OCI-LY7 (cell line): ENCODE measurements around the gene PXDN. TPM values are rescaled to one million over a fixed set of nuclear protein-coding genes. Genes with fewer than 3 reads are reported as not detected.
"Not testable (repeated sequence)": the region's sequence is repeated elsewhere in the genome, so short reads cannot be mapped to it uniquely, and the experiment has no call there.

Experiments
- BruUV-seq: library from RNA; stranded (reverse); fragments of 400-500 nt; replicated peaks from 2 replicates; lab custom pipeline; 2021; lab: Mats Ljungman, UMichigan
- CTCF ChIA-PET: fragments of 300-600 bp; sonication (Branson Sonifier 250); formaldehyde crosslinking; loops from one replicate; lab custom pipeline; 2022; ENCODE audit warnings: antibody characterized with exemption; ENCODE audit not compliant: unreplicated experiment; lab: Charles Lee
- POLR2A ChIA-PET: fragments of 300-600 bp; sonication (Branson Sonifier 250); formaldehyde crosslinking; loops from one replicate; lab custom pipeline; 2022; ENCODE audit warnings: antibody characterized with exemption; lab: Charles Lee
- DNase-seq: peaks from one replicate; pipeline ENCODE4 v3.0.0-alpha.2; 2015; ENCODE audit warnings: low spot score
- H2AFZ ChIP-seq: fragments of 200-600 bp; sonication (generic), shearing (Covaris generic); 2 replicates; pipeline ENCODE4 v1.6.1; 2014; ENCODE audit warnings: mild to moderate bottlenecking, antibody characterized with exemption, low read length, moderate library complexity
- H3K27ac ChIP-seq: fragments of 200-600 bp; sonication (generic); 2 replicates; pipeline ENCODE4 v1.5.1; 2014; ENCODE audit warnings: mixed run types, low read depth, mild to moderate bottlenecking, moderate library complexity, low read length, inconsistent platforms; ENCODE audit not compliant: poor library complexity, severe bottlenecking
- H3K36me3 ChIP-seq: fragments of 200-600 bp; sonication (generic); 2 replicates; pipeline ENCODE4 v1.6.1; 2014; ENCODE audit warnings: mild to moderate bottlenecking, antibody characterized with exemption, low read length, moderate library complexity, mixed read lengths; ENCODE audit not compliant: insufficient read depth
- H3K4me1 ChIP-seq: fragments of 200-600 bp; sonication (generic); 2 replicates; pipeline ENCODE4 v1.5.1; 2014; ENCODE audit warnings: mild to moderate bottlenecking, low read length; ENCODE audit not compliant: insufficient read depth, poor library complexity, severe bottlenecking
- H3K4me2 ChIP-seq: fragments of 200-600 bp; sonication (generic); 2 replicates; pipeline ENCODE4 v1.6.1; 2014; ENCODE audit warnings: mild to moderate bottlenecking, low read length
- H3K4me3 ChIP-seq: fragments of 200-600 bp; sonication (generic); 2 replicates; pipeline ENCODE4 v1.5.1; 2014; ENCODE audit warnings: mild to moderate bottlenecking, low read depth, low read length; ENCODE audit not compliant: poor library complexity, severe bottlenecking
- H3K79me2 ChIP-seq: fragments of 200-600 bp; sonication (generic); 2 replicates; pipeline ENCODE4 v1.6.1; 2016; ENCODE audit warnings: low read depth, mild to moderate bottlenecking, low read length, moderate library complexity, mixed read lengths; ENCODE audit not compliant: insufficient read depth
- H3K9me2 ChIP-seq: fragments of 200-600 bp; sonication (generic); 2 replicates; pipeline ENCODE4 v1.6.1; 2016; ENCODE audit warnings: mild to moderate bottlenecking, low read length, mixed read lengths; ENCODE audit not compliant: insufficient read depth
- H3K9me3 ChIP-seq: fragments of 200-600 bp; sonication (generic); 2 replicates; pipeline ENCODE4 v1.6.1; 2014; ENCODE audit warnings: mild to moderate bottlenecking, mixed run types, low read length, mixed read lengths
- H4K20me1 ChIP-seq: fragments of 200-600 bp; sonication (generic); 2 replicates; pipeline ENCODE4 v1.6.1; 2014; ENCODE audit warnings: mild to moderate bottlenecking, antibody characterized with exemption, low read length, moderate library complexity, mixed read lengths; ENCODE audit not compliant: insufficient read depth
- EZH2phosphoT487 ChIP-seq: fragments of 200-600 bp; sonication (generic); IDR thresholded peaks from 2 replicates; pipeline ENCODE4 v1.6.1; 2018; ENCODE audit warnings: low read depth, borderline replicate concordance, mild to moderate bottlenecking, mixed run types, antibody characterized with exemption, low read length, moderate library complexity, mixed read lengths
- intact Hi-C: fragments of 100-400 bp; cut with micrococcal nuclease; formaldehyde crosslinking; loops from one replicate; pipeline ENCODE4 v1.10.0; 2022; ENCODE audit not compliant: unreplicated experiment
- total RNA-seq, 2 experiments: library from RNA; depleted of rRNA in 1 of 2; stranded (reverse); fragments of >200 nt in 1 of 2; shearing (Covaris generic) in 1 of 2; gene quantifications; 2 replicates each; pipeline ENCODE4 v1.2.3, GENCODE V29; 2014 to 2022
- TF ChIP-seq, protein P1 (sequence below): fragments of 200-600 bp; sonication (generic); conservative IDR thresholded peaks from 2 replicates; pipeline ENCODE4 v1.5.1; 2014; ENCODE audit warnings: mild to moderate bottlenecking, antibody characterized with exemption, low read length, moderate library complexity, mixed read lengths

The PXDN gene
- total RNA-seq, 2 experiments from 2014 or later = not detected

DNA sequence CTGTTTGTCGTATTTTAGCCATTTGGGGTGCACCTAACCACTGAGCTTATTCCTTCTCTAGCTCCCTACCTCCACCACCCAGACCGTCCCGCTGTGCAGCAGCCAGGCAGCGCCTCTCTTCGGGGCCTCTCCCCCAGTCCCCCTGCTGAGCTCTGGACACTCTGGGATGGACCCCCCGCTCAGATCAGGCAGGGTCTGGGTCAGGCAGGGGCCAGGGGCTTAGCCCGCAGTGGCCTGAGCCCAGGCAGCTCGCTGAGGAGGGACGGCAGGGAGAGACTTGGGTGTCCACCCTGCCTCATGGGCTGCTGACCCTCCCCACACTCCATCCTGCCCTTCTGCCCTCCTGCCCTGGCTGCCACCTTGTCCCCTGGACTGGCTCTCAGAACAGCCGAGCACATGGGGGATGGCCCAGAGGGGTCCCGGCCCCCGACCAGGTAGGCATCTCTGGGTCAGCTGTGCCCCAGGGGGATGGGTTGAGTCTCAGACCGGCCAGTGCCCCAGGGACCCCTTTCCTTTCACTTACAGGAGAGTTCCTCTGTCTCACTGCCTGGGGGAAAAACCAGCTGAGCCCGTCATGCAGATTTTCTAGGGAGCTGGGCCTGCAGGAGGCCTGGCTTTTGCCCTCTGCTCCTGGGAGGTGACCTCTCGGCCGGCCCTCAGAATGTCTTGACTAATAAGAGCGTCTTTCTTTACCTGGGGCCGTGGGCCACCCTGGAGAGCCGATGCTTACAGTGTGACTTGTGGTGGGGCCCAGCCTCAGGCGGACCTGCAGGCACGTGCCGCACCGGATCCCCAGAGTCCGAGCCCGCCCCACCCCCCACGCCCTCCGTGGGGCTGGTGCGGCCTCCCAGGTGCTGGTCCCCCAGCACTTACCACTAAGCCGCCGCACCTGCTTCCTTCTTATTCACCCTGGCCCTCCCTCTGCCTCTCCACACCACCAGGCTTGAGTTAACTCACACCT lies 22.8 kb upstream of the PXDN start:
- Histone ChIP-seq H3K36me3 (no peaks in the 10 kb centered on the region), H3K9me2 (no peaks in the 10 kb centered on the region), H3K9me3 (no peaks in the 10 kb centered on the region), H3K27ac (no peak overlapping the region), H3K4me2 (no peak overlapping the region), H3K79me2 (no peaks in the 10 kb centered on the region), H3K4me1 (no peaks in the 10 kb centered on the region), H2AFZ (no peak overlapping the region), H3K4me3 (no peak overlapping the region), H4K20me1 (no peaks in the 10 kb centered on the region)
- CTCF ChIA-PET = no interaction called here
- POLR2A ChIA-PET = interaction anchor here (0.7 kb wide), 1 partner anchor 11 kb away, joined by 3 read pairs; no protein-coding TSS in a partner anchor
- intact Hi-C loops = no loop called here
- no TSS peak for BruUV-seq
- TF ChIP-seq, protein P1, sequence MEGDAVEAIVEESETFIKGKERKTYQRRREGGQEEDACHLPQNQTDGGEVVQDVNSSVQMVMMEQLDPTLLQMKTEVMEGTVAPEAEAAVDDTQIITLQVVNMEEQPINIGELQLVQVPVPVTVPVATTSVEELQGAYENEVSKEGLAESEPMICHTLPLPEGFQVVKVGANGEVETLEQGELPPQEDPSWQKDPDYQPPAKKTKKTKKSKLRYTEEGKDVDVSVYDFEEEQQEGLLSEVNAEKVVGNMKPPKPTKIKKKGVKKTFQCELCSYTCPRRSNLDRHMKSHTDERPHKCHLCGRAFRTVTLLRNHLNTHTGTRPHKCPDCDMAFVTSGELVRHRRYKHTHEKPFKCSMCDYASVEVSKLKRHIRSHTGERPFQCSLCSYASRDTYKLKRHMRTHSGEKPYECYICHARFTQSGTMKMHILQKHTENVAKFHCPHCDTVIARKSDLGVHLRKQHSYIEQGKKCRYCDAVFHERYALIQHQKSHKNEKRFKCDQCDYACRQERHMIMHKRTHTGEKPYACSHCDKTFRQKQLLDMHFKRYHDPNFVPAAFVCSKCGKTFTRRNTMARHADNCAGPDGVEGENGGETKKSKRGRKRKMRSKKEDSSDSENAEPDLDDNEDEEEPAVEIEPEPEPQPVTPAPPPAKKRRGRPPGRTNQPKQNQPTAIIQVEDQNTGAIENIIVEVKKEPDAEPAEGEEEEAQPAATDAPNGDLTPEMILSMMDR = no peak
- TF ChIP-seq EZH2phosphoT487 = no peak
- no peak for DNase-seq

DNA sequence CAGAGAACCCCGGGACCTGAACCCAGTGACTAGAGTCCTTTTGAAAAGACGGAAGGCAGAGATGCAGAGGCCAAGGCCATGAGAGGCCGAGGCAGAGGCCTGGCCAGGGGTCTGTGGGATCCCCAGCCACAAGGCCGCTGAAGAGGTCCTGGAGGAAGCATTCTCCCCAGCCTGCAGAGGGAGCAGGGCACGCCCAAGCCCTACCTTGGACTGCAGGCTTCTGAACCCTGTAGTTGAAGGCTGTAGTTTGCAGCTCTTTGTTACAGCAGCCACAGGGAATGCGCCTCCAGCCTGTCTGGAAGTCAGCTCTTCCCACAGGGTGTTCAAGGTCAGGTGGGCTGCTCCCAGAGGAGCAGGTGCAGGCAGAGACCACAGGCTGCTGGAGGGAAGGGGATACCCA lies 22.1 kb upstream of the PXDN start:
- intact Hi-C loops = no loop called here
- ChIA-PET CTCF (no interaction called here), POLR2A (no interaction called here)
- Histone ChIP-seq H4K20me1 (no peaks in the 10 kb centered on the region), H3K4me1 (no peaks in the 10 kb centered on the region), H3K36me3 (no peaks in the 10 kb centered on the region), H3K9me2 (no peaks in the 10 kb centered on the region), H3K27ac (no peak overlapping the region), H3K79me2 (no peaks in the 10 kb centered on the region), H3K4me2 (no peak overlapping the region), H3K4me3 (no peak overlapping the region), H3K9me3 (no peaks in the 10 kb centered on the region), H2AFZ (no peak overlapping the region)
- DNase-seq = no peak
- BruUV-seq = no TSS peak
- no peak for TF ChIP-seq EZH2phosphoT487
- TF ChIP-seq, protein P1 = no peak

DNA sequence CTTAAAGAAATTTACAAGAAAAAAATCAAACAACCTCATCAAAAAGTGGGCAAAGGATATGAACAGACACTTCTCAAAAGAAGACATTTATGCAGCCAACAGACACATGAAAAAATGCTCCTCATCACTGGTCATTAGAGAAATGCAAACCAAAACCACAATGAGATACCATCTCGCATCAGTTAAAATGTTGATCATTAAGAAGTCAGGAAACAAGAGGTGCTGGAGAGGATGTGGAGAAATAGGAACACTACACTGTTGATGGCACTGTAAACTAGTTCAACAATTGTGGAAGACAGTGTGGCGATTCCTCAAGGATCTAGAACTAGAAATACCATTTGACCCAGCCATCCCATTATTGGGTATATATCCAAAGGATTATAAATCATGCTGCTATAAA lies 20.9 kb upstream of the PXDN start:
- H3K79me2 ChIP-seq, H4K20me1 ChIP-seq, H3K4me2 ChIP-seq, CTCF ChIA-PET, POLR2A ChIA-PET, H2AFZ ChIP-seq, H3K9me2 ChIP-seq, BruUV-seq, H3K4me3 ChIP-seq, intact Hi-C loops, H3K27ac ChIP-seq, H3K36me3 ChIP-seq, H3K9me3 ChIP-seq, DNase-seq, H3K4me1 ChIP-seq: not testable (repeated sequence)
